Mesodermal cell (in vitro differentiated cells): Measurements from ENCODE around the gene HBE1.

Experiments used
- H3K27ac ChIP-seq: 2 replicates; pipeline ENCODE4 v1.7.0; 2013; ENCODE audit warnings: mild to moderate bottlenecking, low read depth, low read length, moderate library complexity; ENCODE audit not compliant: severe bottlenecking
- H3K36me3 ChIP-seq: 2 replicates; pipeline ENCODE4 v1.7.1; 2013; ENCODE audit warnings: mild to moderate bottlenecking, low read length, moderate library complexity; ENCODE audit not compliant: control insufficient read depth, insufficient read depth
- H3K4me1 ChIP-seq: one replicate; pipeline ENCODE4 v1.7.1; 2013; ENCODE audit warnings: mild to moderate bottlenecking, low read length; ENCODE audit not compliant: insufficient read depth, control insufficient read depth, poor library complexity, severe bottlenecking
- H3K4me3 ChIP-seq: 2 replicates; pipeline ENCODE4 v1.7.0; 2013; ENCODE audit warnings: low read length, control low read depth, mild to moderate bottlenecking; ENCODE audit not compliant: insufficient read depth, poor library complexity, severe bottlenecking; ENCODE audit errors: extremely low read depth
- H3K9me3 ChIP-seq: 2 replicates; pipeline ENCODE4 v1.7.1; 2013; ENCODE audit warnings: mild to moderate bottlenecking, low read length, moderate library complexity; ENCODE audit not compliant: control insufficient read depth
- WGBS, 2 experiments: methylation state at CpG; one replicate each; pipeline ENCODE4 v1.1.5; 2013; ENCODE audit warnings: missing lambda C conversion rate in 2 of 2; ENCODE audit not compliant: insufficient coverage in 2 of 2; 5-methylcytosine and 5-hydroxymethylcytosine counted together

The HBE1 gene

GRCh38 chr11:5224538-5225479 lies 44.9 kb downstream of the HBE1 start:
- 93% methylated on average over 2 of the region's 6 CpGs; no CpG with 5 or more reads in 1 of the 2 experiments for WGBS, 2 experiments
- H3K9me3 ChIP-seq: no peaks in the 10 kb centered on the region
- no peaks in the 10 kb centered on the region for H3K4me1 ChIP-seq
- H3K4me3 ChIP-seq: no peak overlapping the region
- no peaks in the 10 kb centered on the region for H3K36me3 ChIP-seq
- no peak overlapping the region for H3K27ac ChIP-seq

DNA sequence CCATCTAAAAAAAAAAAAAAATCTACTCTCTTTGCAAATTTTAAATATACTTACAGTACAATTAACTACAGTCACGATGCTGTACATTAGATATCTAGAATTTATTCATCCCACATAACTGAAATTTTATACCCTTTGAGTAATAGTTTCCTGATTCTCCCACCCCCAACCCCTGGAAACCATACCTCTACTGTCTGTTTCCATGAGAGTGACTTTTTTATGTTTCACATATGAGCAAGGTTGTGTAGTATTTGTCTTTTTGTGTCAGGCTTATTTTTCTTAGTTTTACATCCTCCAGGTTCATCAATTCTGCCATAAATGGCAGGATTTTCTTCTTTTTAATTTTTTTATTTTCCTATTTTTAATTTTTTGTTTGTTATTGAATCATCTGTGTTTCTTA lies 46.1 kb downstream of the HBE1 start:
- 88% methylated on average over 1 of the region's 1 CpG; no CpG with 5 or more reads in 1 of the 2 experiments for WGBS, 2 experiments
- H3K27ac ChIP-seq: no peak overlapping the region
- no peak overlapping the region for H3K4me3 ChIP-seq
- no peaks in the 10 kb centered on the region for H3K9me3 ChIP-seq
- H3K36me3 ChIP-seq: no peaks in the 10 kb centered on the region
- no peaks in the 10 kb centered on the region for H3K4me1 ChIP-seq

- 84 to 91% methylated on average over 4 to 6 of the region's 6 CpGs for WGBS, 2 experiments
- H3K4me3 ChIP-seq: no peak overlapping the region
- no peaks in the 10 kb centered on the region for H3K36me3 ChIP-seq
- H3K27ac ChIP-seq: no peak overlapping the region
- H3K4me1 ChIP-seq: no peaks in the 10 kb centered on the region
- H3K9me3 ChIP-seq: no peaks in the 10 kb centered on the region
Observed at GRCh38 chr11:5223146-5223545, 46.6 kb downstream of the HBE1 start.
